OCI-LY7 (cell line): Measurements from ENCODE around the gene MRPL28. TPM values are rescaled to one million over a fixed set of nuclear protein-coding genes. Genes with fewer than 3 reads are reported as not detected.

Experiments used
- BruUV-seq: library from RNA; stranded (reverse); fragments of 400-500 nt; replicated peaks from 2 replicates; lab custom pipeline; 2021; lab: Mats Ljungman, UMichigan
- CTCF ChIA-PET: fragments of 300-600 bp; sonication (Branson Sonifier 250); formaldehyde crosslinking; loops from one replicate; lab custom pipeline; 2022; ENCODE audit warnings: antibody characterized with exemption; ENCODE audit not compliant: unreplicated experiment; lab: Charles Lee
- POLR2A ChIA-PET: fragments of 300-600 bp; sonication (Branson Sonifier 250); formaldehyde crosslinking; loops from one replicate; lab custom pipeline; 2022; ENCODE audit warnings: antibody characterized with exemption; lab: Charles Lee
- DNase-seq: peaks from one replicate; pipeline ENCODE4 v3.0.0-alpha.2; 2015; ENCODE audit warnings: low spot score
- H2AFZ ChIP-seq: fragments of 200-600 bp; sonication (generic), shearing (Covaris generic); 2 replicates; pipeline ENCODE4 v1.6.1; 2014; ENCODE audit warnings: mild to moderate bottlenecking, antibody characterized with exemption, low read length, moderate library complexity
- H3K27ac ChIP-seq: fragments of 200-600 bp; sonication (generic); 2 replicates; pipeline ENCODE4 v1.5.1; 2014; ENCODE audit warnings: mixed run types, low read depth, mild to moderate bottlenecking, moderate library complexity, low read length, inconsistent platforms; ENCODE audit not compliant: poor library complexity, severe bottlenecking
- H3K36me3 ChIP-seq: fragments of 200-600 bp; sonication (generic); 2 replicates; pipeline ENCODE4 v1.6.1; 2014; ENCODE audit warnings: mild to moderate bottlenecking, antibody characterized with exemption, low read length, moderate library complexity, mixed read lengths; ENCODE audit not compliant: insufficient read depth
- H3K4me1 ChIP-seq: fragments of 200-600 bp; sonication (generic); 2 replicates; pipeline ENCODE4 v1.5.1; 2014; ENCODE audit warnings: mild to moderate bottlenecking, low read length; ENCODE audit not compliant: insufficient read depth, poor library complexity, severe bottlenecking
- H3K4me2 ChIP-seq: fragments of 200-600 bp; sonication (generic); 2 replicates; pipeline ENCODE4 v1.6.1; 2014; ENCODE audit warnings: mild to moderate bottlenecking, low read length
- H3K4me3 ChIP-seq: fragments of 200-600 bp; sonication (generic); 2 replicates; pipeline ENCODE4 v1.5.1; 2014; ENCODE audit warnings: mild to moderate bottlenecking, low read depth, low read length; ENCODE audit not compliant: poor library complexity, severe bottlenecking
- H3K79me2 ChIP-seq: fragments of 200-600 bp; sonication (generic); 2 replicates; pipeline ENCODE4 v1.6.1; 2016; ENCODE audit warnings: low read depth, mild to moderate bottlenecking, low read length, moderate library complexity, mixed read lengths; ENCODE audit not compliant: insufficient read depth
- H3K9me2 ChIP-seq: fragments of 200-600 bp; sonication (generic); 2 replicates; pipeline ENCODE4 v1.6.1; 2016; ENCODE audit warnings: mild to moderate bottlenecking, low read length, mixed read lengths; ENCODE audit not compliant: insufficient read depth
- H3K9me3 ChIP-seq: fragments of 200-600 bp; sonication (generic); 2 replicates; pipeline ENCODE4 v1.6.1; 2014; ENCODE audit warnings: mild to moderate bottlenecking, mixed run types, low read length, mixed read lengths
- H4K20me1 ChIP-seq: fragments of 200-600 bp; sonication (generic); 2 replicates; pipeline ENCODE4 v1.6.1; 2014; ENCODE audit warnings: mild to moderate bottlenecking, antibody characterized with exemption, low read length, moderate library complexity, mixed read lengths; ENCODE audit not compliant: insufficient read depth
- EZH2phosphoT487 ChIP-seq: fragments of 200-600 bp; sonication (generic); IDR thresholded peaks from 2 replicates; pipeline ENCODE4 v1.6.1; 2018; ENCODE audit warnings: low read depth, borderline replicate concordance, mild to moderate bottlenecking, mixed run types, antibody characterized with exemption, low read length, moderate library complexity, mixed read lengths
- intact Hi-C: fragments of 100-400 bp; cut with micrococcal nuclease; formaldehyde crosslinking; loops from one replicate; pipeline ENCODE4 v1.10.0; 2022; ENCODE audit not compliant: unreplicated experiment
- total RNA-seq, 2 experiments: library from RNA; depleted of rRNA in 1 of 2; stranded (reverse); fragments of >200 nt in 1 of 2; shearing (Covaris generic) in 1 of 2; gene quantifications; 2 replicates each; pipeline ENCODE4 v1.2.3, GENCODE V29; 2014 to 2022
- TF ChIP-seq, protein P1 (sequence below): fragments of 200-600 bp; sonication (generic); conservative IDR thresholded peaks from 2 replicates; pipeline ENCODE4 v1.5.1; 2014; ENCODE audit warnings: mild to moderate bottlenecking, antibody characterized with exemption, low read length, moderate library complexity, mixed read lengths

MRPL28 gene
- total RNA-seq, 2 experiments from 2014 or later, result 84.6 to 113 TPM

- H3K27ac ChIP-seq, result no peak overlapping the region
- H3K4me3 ChIP-seq, result no peak overlapping the region
- ChIA-PET CTCF (no interaction called here), POLR2A (interaction anchor here (0.6 kb wide), 1 partner anchor 48 kb away, joined by 3 read pairs; no protein-coding TSS in a partner anchor)
- TF ChIP-seq EZH2phosphoT487, result no peak
- TF ChIP-seq, protein P1, sequence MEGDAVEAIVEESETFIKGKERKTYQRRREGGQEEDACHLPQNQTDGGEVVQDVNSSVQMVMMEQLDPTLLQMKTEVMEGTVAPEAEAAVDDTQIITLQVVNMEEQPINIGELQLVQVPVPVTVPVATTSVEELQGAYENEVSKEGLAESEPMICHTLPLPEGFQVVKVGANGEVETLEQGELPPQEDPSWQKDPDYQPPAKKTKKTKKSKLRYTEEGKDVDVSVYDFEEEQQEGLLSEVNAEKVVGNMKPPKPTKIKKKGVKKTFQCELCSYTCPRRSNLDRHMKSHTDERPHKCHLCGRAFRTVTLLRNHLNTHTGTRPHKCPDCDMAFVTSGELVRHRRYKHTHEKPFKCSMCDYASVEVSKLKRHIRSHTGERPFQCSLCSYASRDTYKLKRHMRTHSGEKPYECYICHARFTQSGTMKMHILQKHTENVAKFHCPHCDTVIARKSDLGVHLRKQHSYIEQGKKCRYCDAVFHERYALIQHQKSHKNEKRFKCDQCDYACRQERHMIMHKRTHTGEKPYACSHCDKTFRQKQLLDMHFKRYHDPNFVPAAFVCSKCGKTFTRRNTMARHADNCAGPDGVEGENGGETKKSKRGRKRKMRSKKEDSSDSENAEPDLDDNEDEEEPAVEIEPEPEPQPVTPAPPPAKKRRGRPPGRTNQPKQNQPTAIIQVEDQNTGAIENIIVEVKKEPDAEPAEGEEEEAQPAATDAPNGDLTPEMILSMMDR, result no peak
- H3K4me2 ChIP-seq, result no peak overlapping the region
- 0 out of 2 replicates have a peak, but pooled peaks cover 6% of the 10 kb centered on the region for H4K20me1 ChIP-seq
- no peaks in the 10 kb centered on the region for H3K9me3 ChIP-seq
- H3K9me2 ChIP-seq, result no peaks in the 10 kb centered on the region
- H3K79me2 ChIP-seq, result peaks cover 22% of the 10 kb centered on the region; the same call in 1 of the 2 replicates
- no TSS peak for BruUV-seq
- H3K36me3 ChIP-seq, result peaks cover 36% of the 10 kb centered on the region
- no peak for DNase-seq
- H2AFZ ChIP-seq, result no peak overlapping the region
- intact Hi-C loops, result no loop called here
- peaks cover 16% of the 10 kb centered on the region for H3K4me1 ChIP-seq
These were observed 23.1 kb downstream of the MRPL28 start for GRCh38 chr16:347203-347602.

DNA sequence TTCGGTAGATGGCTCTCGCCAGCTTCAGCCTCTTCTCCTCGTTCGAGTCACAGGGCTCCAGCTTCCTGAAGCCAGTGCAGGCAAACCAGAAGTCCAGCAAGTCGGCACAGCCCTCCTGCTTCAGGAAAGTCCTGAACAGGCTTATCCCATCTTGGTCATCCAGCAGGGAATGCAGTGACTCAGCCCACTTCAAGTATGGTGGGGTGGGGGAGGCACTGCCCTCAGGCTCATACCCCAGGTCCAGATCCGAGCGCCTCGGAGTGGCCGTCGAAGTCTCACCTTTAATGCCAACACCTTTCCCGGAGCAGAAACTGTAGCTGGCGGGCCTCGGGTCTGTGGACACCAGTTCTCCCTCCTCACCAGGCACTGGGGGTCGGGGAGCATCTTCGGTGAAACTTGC is 23.8 kb downstream of the MRPL28 start:
- H3K79me2 ChIP-seq, result peaks cover 19% of the 10 kb centered on the region; the same call in 1 of the 2 replicates
- H4K20me1 ChIP-seq, result 0 out of 2 replicates have a peak, but pooled peaks cover 6% of the 10 kb centered on the region
- no peak overlapping the region for H2AFZ ChIP-seq
- no peaks in the 10 kb centered on the region for H3K9me3 ChIP-seq
- TF ChIP-seq EZH2phosphoT487, result no peak
- TF ChIP-seq, protein P1, result no peak
- no TSS peak for BruUV-seq
- H3K4me1 ChIP-seq, result peaks cover 16% of the 10 kb centered on the region
- intact Hi-C loops, result no loop called here
- ChIA-PET POLR2A (interaction anchor here (0.6 kb wide), 1 partner anchor 46 kb away, joined by 3 read pairs; no protein-coding TSS in a partner anchor), CTCF (no interaction called here)
- H3K36me3 ChIP-seq, result peaks cover 36% of the 10 kb centered on the region
- H3K4me2 ChIP-seq, result no peak overlapping the region
- no peak overlapping the region for H3K4me3 ChIP-seq
- H3K27ac ChIP-seq, result no peak overlapping the region
- no peaks in the 10 kb centered on the region for H3K9me2 ChIP-seq
- DNase-seq, result no peak

GRCh38 chr16:345772-346171 is 24.6 kb downstream of the MRPL28 start:
- peaks cover 36% of the 10 kb centered on the region for H3K36me3 ChIP-seq
- H3K79me2 ChIP-seq, result peaks cover 13% of the 10 kb centered on the region; the same call in 1 of the 2 replicates
- H3K4me3 ChIP-seq, result no peak overlapping the region
- ChIA-PET CTCF (no interaction called here), POLR2A (interaction anchor here (0.6 kb wide), 1 partner anchor 112 kb away, joined by 6 read pairs; no protein-coding TSS in a partner anchor)
- no TSS peak for BruUV-seq
- intact Hi-C loops, result no loop called here
- H3K27ac ChIP-seq, result no peak overlapping the region
- TF ChIP-seq, protein P1, result no peak
- TF ChIP-seq EZH2phosphoT487, result no peak
- no peaks in the 10 kb centered on the region for H3K9me2 ChIP-seq
- H3K4me1 ChIP-seq, result peaks cover 11% of the 10 kb centered on the region
- 0 out of 2 replicates have a peak, but pooled peaks cover 6% of the 10 kb centered on the region for H4K20me1 ChIP-seq
- no peak for DNase-seq
- no peaks in the 10 kb centered on the region for H3K9me3 ChIP-seq
- H3K4me2 ChIP-seq, result no peak overlapping the region
- no peak overlapping the region for H2AFZ ChIP-seq
